Measurements from ENCODE around the gene SMS.

The SMS gene

GRCh38 chrX:21952624-21953023 lies 12.1 kb downstream of the SMS start:
- DNase-seq (ENCODE audit: low read depth): no peak

GRCh38 chrX:21953195-21953830 lies 12.8 kb downstream of the SMS start:
- DNase-seq (ENCODE audit: low read depth): peak; percentile 35

DNA sequence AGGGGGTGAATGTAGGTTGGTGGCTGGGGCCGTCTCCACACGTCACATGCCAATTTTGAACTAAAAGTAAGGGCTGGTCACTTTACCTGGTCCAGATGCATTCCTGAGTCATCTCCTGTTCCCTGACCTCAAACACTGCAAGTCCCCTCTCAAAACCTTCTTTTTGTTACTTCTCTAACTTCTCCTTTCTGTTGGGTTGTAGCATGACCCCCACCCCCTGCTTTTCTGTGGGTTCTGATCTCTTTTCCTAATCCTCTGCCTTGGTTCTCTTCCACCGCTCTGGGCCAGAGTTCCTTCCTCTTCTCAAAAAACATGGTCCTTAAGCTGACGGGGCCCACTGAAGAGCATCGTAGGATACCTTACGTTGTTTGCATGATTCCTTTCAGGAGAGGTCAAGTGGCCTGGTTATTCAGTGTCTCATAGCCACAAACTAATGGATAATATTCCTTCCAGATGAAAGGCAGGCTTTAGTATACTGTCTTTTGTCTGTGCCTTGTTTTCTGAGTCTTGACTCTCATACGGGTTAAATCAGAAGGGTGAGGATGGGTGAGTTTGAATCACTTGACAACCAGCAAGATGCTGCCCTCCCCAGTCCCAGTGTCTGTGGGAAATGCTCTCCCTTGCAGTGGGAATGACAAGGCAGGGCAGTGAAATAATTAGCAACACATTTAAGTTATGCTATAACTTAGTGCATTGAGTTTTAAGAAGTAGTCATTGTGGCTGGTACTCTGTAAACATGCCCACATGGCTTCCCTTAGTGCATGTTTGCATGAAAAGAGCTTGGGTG lies 15.1 kb downstream of the SMS start:
- DNase-seq (ENCODE audit: low read depth): peak; percentile 45

DNA sequence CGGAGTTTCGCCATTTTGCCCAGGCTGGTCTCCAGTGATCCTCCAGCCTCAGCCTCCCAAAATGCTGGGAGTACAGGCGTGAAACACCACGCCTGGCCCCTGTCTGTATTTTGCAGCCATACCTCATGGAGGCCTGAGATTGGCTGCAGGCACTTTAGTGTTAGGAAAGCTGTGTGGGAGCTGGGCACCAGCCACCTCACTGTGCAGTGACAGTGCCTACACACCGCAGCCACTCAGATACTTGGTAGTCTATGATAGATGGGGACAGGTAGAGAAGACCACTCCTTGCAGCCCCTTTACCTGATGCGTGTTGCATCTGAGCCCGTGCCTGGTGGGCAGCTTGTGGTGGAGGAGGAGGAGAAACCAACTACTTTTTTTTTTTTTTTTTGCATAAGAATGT lies 16.3 kb downstream of the SMS start:
- DNase-seq (ENCODE audit: low read depth): no peak

GRCh38 chrX:21958187-21958586 lies 17.7 kb downstream of the SMS start:
- DNase-seq (ENCODE audit: low read depth): no peak

- no peak for DNase-seq (ENCODE audit: low read depth)
Observed at GRCh38 chrX:21958916-21959315, 18.4 kb downstream of the SMS start.

DNA sequence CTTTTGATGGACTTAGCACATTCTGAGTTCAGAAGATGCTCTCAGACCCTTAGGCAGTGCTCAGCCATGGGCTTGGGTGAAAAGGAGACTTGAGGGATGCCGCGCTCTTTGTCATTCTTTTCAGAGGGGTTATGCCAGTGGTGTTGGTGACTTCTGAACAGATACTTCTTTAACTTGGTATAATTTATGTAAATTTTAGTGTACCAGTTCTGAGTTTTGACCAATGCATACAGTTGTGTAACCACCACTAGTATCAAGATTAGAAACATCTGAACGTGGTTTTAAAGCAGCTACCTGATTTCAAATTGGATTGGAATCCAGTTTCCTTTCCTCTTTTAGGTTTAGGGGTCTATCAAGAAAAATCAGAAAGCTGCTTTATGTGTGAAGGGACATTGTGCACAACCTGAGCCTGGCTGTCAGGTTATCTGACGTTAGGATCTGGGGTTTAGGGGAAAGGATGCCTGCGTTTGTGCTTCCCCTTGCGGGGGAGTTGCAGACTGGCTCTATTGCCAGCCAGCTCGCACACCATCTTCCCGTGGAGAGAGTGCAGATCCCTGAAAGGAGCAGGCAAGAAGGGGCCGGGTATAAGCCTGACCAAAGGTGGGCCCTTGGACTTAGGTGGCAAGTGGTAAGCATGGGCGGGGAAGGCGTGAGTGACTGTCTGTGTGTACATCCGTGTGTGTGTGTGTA lies 19.0 kb downstream of the SMS start:
- DNase-seq (ENCODE audit: low read depth): no peak

DNA sequence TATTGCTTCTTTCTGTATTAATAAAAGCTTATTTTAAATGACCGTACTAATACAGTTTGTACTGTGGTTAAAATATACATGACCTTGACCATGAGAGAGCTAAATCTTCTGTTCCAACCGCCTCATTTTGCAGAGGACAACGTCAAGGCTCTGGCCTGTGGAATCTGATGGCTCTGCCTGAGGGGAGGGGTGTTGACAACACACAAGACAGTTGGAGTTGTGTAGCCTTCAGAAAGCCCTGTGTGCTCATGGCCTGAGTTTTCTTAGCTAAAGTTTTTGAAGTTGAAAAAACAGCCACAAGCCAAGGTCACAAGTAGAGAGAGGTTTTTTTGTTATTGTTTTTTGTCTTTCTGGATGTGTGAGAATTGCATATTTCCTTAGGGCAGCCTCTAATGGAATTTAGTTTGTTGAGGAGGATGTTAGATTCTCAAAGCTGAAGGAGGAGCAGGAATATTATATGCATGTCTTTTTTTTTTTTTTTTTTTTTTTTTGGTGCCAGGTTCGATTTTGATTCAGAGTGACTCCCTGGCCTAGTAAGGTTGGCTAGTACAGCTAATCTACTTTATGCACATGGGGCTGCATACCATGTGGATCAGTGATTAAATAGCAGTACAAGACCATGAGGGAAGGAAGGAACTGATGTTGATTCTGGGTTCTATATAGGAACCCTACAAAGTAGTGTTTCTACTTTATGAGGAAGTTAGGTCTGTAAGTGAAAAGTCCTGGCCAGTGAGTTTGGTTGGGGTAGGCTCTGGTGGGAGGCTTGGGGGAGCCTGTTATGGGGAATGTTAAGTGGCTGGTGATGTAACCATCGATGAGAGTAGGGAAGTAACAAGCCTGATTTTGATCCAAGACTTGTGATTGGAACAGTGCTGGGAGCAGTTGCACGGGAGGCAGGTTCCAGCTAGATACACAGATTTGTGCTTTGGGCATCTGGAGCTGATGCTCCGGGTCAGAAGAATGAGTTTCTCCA lies 20.3 kb downstream of the SMS start:
- no peak for DNase-seq (ENCODE audit: low read depth)

DNA sequence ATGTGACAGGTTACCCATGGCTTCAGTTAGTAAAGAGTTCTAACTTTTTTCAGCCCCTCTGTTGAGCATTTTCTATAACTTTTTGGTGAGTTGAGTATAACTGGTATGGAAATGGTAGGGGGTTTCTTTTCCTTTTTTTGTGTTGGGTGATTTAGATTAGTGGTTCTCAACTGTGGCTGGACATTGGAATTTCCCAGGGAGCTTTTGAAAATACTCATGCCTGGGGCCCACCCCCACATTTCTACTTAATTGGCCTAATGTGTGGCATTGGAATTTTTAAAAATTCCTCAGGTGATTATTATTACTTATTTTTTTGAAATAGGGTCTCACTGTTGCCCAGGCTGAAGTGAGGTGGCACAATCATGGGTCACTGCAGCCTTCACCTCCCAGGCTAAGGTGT lies 21.9 kb downstream of the SMS start:
- no peak for DNase-seq (ENCODE audit: low read depth)

- no peak for DNase-seq (ENCODE audit: low read depth)
Observed at GRCh38 chrX:21963269-21963668, 22.8 kb downstream of the SMS start.

- DNase-seq (ENCODE audit: low read depth): peak; percentile 54
Observed at GRCh38 chrX:21963731-21964405, 23.4 kb downstream of the SMS start.

DNA sequence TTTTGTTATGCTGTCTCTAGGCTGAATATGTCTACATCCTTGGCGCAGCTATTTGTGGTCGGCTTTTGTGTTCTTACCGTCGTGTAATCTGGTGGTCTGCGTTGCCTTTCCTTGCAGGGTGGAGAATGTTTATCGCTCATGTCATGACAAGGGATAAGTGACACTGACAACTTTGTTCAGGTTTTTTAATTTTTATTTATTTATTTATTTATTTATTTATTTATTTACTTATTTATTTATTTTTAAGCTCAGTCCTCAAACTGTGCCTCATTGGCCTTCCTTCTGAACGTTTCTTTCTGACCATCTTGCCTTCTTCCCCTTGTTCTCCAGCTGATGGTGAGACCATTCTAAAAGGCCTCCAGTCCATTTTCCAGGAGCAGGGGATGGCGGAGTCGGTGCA lies 26.4 kb downstream of the SMS start:
- DNase-seq (ENCODE audit: low read depth): no peak

- no peak for DNase-seq (ENCODE audit: low read depth)
Observed at GRCh38 chrX:21968333-21968732, 27.8 kb downstream of the SMS start.

- no peak for DNase-seq (ENCODE audit: low read depth)
Observed at GRCh38 chrX:21970326-21970725, 29.8 kb downstream of the SMS start.

DNA sequence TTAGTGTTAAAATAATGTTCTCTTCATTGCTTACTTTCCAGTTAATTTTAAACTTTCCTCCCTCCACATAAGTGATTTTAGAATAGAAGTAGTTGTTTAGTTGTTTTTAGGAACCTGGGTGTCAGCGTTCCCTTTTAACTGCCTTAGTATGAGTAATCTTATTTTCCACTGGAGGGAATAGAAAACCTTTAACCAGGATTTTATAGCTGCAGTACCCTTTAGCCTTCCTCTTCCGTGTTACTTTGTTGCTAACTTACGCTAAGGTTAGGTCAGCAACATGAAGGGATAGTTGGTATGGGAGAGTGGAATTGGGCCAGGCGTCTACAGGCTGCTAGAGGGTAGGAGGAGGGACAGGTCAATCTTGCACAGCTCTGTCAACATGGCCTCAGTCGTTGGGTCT lies 31.5 kb downstream of the SMS start:
- no peak for DNase-seq (ENCODE audit: low read depth)

GRCh38 chrX:21972721-21973120 lies 32.2 kb downstream of the SMS start:
- DNase-seq (ENCODE audit: low read depth): peak; percentile 85

DNA sequence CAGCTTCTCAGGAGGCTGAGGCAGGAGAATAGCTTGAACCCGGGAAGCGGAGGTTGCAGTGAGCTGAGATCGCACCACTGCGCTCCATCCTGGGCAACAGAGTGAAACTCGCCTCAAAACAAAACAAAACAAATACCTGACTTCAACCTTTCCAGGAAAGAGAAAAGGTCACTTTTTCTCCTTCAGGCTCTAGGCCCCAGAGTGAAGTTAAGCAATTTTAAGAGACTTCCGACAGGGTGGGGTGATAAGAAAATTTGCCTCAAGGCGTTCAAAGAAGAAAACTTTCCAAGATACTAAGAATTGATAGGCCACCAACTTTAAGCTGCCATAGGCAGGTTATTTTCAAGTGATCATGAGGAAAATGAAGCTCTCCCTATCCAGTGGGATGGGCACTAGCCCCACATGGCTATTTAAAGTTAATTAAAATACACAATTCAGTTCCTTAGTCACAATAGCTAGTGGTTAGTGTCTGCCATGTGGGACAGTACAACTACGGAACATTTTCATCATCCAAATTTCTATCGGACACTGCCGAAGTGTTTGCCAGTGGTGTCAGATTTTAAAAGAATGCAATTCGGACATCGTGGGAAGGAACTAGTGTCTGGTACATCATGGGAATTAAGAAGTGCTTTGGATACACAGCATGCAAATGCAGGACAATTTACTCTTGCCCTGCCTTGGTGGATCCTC lies 33.0 kb downstream of the SMS start:
- DNase-seq (ENCODE audit: low read depth): no peak

DNA sequence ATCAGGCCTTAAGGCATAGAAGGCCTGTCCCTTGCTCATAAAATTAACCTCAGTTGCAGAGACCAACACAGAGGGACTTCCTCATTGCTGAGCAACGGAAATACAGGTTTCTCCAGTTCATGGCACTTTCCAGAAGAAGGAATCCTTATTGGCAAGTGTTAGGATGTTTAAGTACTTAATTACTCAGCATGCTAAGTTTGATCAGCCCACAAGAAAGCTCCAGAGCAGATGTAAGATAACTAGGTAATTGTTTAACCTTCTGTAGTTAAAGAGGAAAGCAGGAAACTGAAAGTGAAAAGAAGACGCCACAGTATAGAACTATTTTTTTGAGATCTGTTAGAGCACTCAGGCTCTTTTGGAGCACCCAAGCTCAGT lies 33.5 kb downstream of the SMS start:
- DNase-seq (ENCODE audit: low read depth): no peak

DNA sequence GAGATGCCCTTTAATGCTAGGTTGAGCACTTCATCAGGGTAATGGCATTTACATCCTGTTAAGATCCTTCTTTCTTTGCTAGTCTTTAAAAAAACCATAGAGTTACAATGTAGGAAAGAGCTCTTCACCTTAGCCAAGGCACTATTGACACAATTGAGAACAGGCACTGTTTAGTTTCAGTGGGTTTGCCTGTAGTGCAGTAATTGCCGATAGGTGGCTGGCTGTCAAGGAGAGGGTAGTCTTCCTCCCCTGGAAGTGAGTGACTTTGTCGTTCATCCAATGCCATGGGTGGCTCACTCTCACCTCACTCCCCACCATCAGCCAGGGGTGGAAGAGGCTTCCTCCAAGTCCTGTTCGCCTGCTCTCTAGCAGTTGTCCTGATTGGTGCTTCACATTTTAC lies 34.7 kb downstream of the SMS start:
- no peak for DNase-seq (ENCODE audit: low read depth)

GRCh38 chrX:21975812-21976211 lies 35.3 kb downstream of the SMS start:
- DNase-seq (ENCODE audit: low read depth): peak; percentile 61

GRCh38 chrX:21978346-21978745 lies 37.8 kb downstream of the SMS start:
- DNase-seq (ENCODE audit: low read depth): no peak

All from EH (cell line).